ENCODE data around the gene ELK4. TPM values are rescaled to one million over a fixed set of nuclear protein-coding genes. Genes with fewer than 3 reads are reported as not detected.

The ELK4 gene
- total RNA-seq, 1 donor from 2014 or later, result 16.1 TPM

DNA sequence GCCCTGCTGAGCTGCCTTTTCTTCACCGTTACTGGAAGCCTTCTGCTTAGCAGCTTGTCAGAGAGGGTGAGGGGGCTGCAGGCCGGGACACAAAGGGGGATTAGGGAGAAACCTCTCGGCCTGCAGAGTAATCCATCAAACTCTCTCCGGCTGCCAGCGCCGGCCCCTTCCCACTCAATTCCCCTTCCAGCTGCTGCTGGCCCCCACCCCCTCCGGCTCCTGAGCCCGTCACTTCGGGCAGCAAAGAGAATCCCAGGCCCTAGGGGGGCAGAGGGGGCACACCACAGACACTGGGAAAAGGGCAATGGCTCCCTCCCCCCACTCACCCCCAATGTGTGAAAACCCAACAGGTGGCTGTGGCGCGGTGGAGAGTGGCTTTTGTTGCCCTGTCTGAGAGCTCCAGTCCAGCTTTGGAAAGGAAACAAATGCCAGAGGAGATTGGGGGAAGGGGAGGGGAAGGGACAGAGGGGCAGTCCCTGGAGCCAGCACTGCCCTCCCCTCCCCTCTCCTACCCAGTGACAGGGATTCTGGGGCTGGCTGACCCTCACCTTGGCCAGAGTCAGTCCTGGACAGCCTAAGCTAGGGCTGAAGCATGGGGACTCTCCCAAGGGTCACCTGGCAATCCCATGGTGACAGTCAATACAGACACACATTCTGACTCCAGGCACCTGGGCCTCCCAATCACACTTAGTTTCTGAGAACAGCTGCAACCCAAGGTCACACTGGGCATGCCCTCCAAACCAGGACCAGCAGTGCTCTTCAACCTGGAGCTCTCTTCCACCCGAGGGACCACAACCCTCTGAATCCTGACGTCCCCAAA lies 39.0 kb upstream of the ELK4 start:
- H3K4me3 ChIP-seq (ENCODE audit: low read depth, low read length), result no peak overlapping the region
- H3K27me3 ChIP-seq (ENCODE audit: control insufficient read depth, insufficient read depth, low read length), result no peaks in the 10 kb centered on the region
- H3K36me3 ChIP-seq (ENCODE audit: control insufficient read depth, insufficient read depth, low read length), result no peaks in the 10 kb centered on the region
- TF ChIP-seq, protein P1, sequence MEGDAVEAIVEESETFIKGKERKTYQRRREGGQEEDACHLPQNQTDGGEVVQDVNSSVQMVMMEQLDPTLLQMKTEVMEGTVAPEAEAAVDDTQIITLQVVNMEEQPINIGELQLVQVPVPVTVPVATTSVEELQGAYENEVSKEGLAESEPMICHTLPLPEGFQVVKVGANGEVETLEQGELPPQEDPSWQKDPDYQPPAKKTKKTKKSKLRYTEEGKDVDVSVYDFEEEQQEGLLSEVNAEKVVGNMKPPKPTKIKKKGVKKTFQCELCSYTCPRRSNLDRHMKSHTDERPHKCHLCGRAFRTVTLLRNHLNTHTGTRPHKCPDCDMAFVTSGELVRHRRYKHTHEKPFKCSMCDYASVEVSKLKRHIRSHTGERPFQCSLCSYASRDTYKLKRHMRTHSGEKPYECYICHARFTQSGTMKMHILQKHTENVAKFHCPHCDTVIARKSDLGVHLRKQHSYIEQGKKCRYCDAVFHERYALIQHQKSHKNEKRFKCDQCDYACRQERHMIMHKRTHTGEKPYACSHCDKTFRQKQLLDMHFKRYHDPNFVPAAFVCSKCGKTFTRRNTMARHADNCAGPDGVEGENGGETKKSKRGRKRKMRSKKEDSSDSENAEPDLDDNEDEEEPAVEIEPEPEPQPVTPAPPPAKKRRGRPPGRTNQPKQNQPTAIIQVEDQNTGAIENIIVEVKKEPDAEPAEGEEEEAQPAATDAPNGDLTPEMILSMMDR (IDR thresholded peaks at IDR 0.05; ENCODE audit: insufficient read depth, low read length, poor library complexity, severe bottlenecking), result no peak
- no peak for DNase-seq (ENCODE audit: low read depth)

DNA sequence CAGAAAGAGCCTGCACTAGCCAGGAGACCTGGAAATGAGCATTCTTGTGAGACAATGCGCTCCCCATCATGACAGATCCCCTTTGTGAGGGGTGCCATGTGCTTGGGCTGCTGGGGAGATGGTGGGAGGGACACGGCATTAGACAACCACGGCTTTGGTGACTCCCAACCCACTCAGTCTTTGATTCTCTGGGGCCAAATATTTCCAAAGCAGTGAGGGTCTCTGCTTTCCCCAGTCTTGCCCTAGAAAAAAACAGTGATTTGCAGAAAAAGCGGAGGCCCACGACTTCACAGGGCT lies 38.3 kb upstream of the ELK4 start:
- no peak for DNase-seq (ENCODE audit: low read depth)
- H3K27me3 ChIP-seq (ENCODE audit: control insufficient read depth, insufficient read depth, low read length), result no peaks in the 10 kb centered on the region
- no peak overlapping the region for H3K4me3 ChIP-seq (ENCODE audit: low read depth, low read length)
- TF ChIP-seq, protein P1 (IDR thresholded peaks at IDR 0.05; ENCODE audit: insufficient read depth, low read length, poor library complexity, severe bottlenecking), result no peak
- no peaks in the 10 kb centered on the region for H3K36me3 ChIP-seq (ENCODE audit: control insufficient read depth, insufficient read depth, low read length)

- DNase-seq (ENCODE audit: low read depth), result no peak
- H3K27me3 ChIP-seq (ENCODE audit: control insufficient read depth, insufficient read depth, low read length), result no peaks in the 10 kb centered on the region
- TF ChIP-seq, protein P1 (IDR thresholded peaks at IDR 0.05; ENCODE audit: insufficient read depth, low read length, poor library complexity, severe bottlenecking), result no peak
- no peaks in the 10 kb centered on the region for H3K36me3 ChIP-seq (ENCODE audit: control insufficient read depth, insufficient read depth, low read length)
- H3K4me3 ChIP-seq (ENCODE audit: low read depth, low read length), result no peak overlapping the region
Measured at GRCh38 chr1:205669341-205670149, 37.7 kb upstream of the ELK4 start.

DNA sequence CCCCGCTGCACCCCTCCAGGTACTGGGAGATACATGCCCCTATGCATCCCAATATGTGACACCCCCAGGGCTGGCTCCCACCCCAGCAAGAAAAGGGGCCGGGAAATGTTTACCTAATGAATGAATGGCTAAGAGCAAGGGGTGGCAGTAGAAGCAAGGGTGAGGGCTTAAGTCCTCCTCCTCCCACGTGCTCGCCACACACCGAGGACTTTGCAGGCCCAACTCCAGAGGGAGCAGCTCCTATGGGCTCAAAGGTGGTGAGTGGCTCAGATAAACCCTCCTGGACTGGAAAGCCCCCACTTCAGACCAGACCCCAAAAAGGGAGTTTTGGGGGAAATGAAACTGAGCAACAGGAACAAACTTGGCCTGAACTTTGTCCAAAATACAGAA lies 37.1 kb upstream of the ELK4 start:
- no peaks in the 10 kb centered on the region for H3K27me3 ChIP-seq (ENCODE audit: control insufficient read depth, insufficient read depth, low read length)
- DNase-seq (ENCODE audit: low read depth), result no peak
- H3K4me3 ChIP-seq (ENCODE audit: low read depth, low read length), result no peak overlapping the region
- H3K36me3 ChIP-seq (ENCODE audit: control insufficient read depth, insufficient read depth, low read length), result no peaks in the 10 kb centered on the region
- TF ChIP-seq, protein P1 (IDR thresholded peaks at IDR 0.05; ENCODE audit: insufficient read depth, low read length, poor library complexity, severe bottlenecking), result no peak

DNA sequence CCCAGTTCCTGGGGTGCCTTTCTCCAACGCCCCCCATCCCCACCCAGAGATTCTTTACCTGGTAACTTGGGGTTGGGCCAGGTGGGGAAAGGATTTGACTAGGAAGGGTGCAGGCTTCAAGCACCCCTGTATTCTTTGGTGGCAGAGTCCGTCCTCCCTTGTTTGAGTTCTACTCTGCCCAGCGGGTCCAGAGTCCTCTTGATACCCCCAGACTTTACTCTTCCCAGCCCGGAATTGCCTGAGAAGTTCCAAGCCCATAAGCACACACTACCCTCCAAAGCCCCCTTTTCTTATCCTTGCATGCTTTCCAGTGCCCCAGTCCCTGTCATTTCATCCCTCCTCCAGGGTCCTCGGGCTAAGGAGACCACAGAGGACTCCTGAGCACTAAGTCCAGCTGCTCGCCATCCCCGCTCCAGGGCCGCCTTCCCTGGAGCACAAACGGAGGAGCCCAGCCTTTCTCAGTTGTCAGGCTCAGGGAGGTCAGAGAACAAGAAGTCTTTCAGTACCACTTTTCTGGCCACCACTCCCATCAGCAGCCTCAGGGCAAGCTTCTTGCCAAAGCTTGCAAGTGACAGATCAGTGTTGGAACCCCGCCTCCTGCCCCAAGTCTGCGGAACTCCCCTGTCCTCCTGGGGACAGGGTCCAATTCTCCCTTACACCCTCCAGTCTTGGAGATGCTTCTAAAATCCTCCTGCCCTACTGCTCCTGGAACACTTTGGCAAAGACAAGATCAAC lies 36.3 kb upstream of the ELK4 start:
- Histone ChIP-seq H3K4me3 (ENCODE audit: low read depth, low read length) (no peak overlapping the region), H3K27me3 (ENCODE audit: control insufficient read depth, insufficient read depth, low read length) (no peaks in the 10 kb centered on the region), H3K36me3 (ENCODE audit: control insufficient read depth, insufficient read depth, low read length) (no peaks in the 10 kb centered on the region)
- TF ChIP-seq, protein P1 (IDR thresholded peaks at IDR 0.05; ENCODE audit: insufficient read depth, low read length, poor library complexity, severe bottlenecking), result no peak
- no peak for DNase-seq (ENCODE audit: low read depth)
